IPS-20b (cell line): ENCODE data around the gene AMN.
"Not testable (repeated sequence)": the region's sequence is repeated elsewhere in the genome, so short reads cannot be mapped to it uniquely, and the experiment has no call there.

Experiments used
- H3K27ac ChIP-seq: one replicate; pipeline ENCODE4 v1.5.1; 2013; ENCODE audit warnings: low read length
- H3K27me3 ChIP-seq: 2 replicates; pipeline ENCODE4 v1.6.1; 2013; ENCODE audit warnings: mild to moderate bottlenecking, low read length, inconsistent platforms; ENCODE audit not compliant: insufficient read depth
- H3K36me3 ChIP-seq: 2 replicates; pipeline ENCODE4 v1.6.1; 2013; ENCODE audit warnings: low read depth, mild to moderate bottlenecking, inconsistent platforms, low read length, moderate library complexity; ENCODE audit not compliant: insufficient read depth
- H3K4me1 ChIP-seq: 2 replicates; pipeline ENCODE4 v1.6.1; 2013; ENCODE audit warnings: mild to moderate bottlenecking, control low read depth, inconsistent platforms, low read length, moderate library complexity; ENCODE audit not compliant: insufficient read depth
- H3K4me3 ChIP-seq: 2 replicates; pipeline ENCODE4 v1.5.1; 2013; ENCODE audit warnings: mild to moderate bottlenecking, low read length, inconsistent platforms
- H3K9ac ChIP-seq: 2 replicates; pipeline ENCODE4 v1.6.1; 2013; ENCODE audit warnings: low read depth, mild to moderate bottlenecking, inconsistent platforms, low read length, moderate library complexity
- H3K9me3 ChIP-seq: 2 replicates; pipeline ENCODE4 v1.6.1; 2013; ENCODE audit warnings: mild to moderate bottlenecking, low read depth, low read length, inconsistent platforms; ENCODE audit not compliant: insufficient read depth

AMN gene

GRCh38 chr14:102922490-102923200 lies at the start of gene AMN:
Gene AMN (plus strand): TSS chr14:102922663. CDS start chr14:102922689, 26 bp downstream.
- Histone ChIP-seq H3K4me1 (peaks cover 3% of the 10 kb centered on the region; the same call in 1 of the 2 replicates), H3K27me3 (peaks cover 74% of the 10 kb centered on the region), H3K27ac (no peak within 1 kb of the TSS), H3K9ac (no peak within 1 kb of the TSS), H3K9me3 (no peaks in the 10 kb centered on the region), H3K4me3 (peak within 1 kb of the TSS; percentile 58), H3K36me3 (no peaks in the 10 kb centered on the region)

DNA sequence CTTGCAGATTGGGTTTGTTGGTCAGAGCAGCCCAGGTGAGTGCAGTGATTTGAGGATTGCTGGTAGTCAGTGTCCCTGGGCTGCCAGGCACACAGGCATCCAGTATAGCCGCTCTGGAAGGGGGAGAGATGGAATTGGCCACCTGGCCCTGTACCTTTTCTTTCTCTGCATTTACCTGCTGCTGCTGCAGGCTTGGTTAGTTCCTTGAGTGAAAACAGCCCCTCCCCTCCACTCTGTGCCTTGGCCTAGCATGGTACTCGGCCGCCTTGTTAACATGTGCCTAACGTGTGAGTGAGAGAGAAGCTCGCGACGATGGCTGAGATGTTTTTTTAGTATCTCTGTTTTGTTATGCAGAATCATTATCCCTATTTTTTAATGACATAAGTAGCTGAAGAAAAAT lies 49.3 kb upstream of the AMN start:
- H3K27me3 ChIP-seq: no peaks in the 10 kb centered on the region
- H3K27ac ChIP-seq: no peak overlapping the region
- no peaks in the 10 kb centered on the region for H3K9me3 ChIP-seq
- no peaks in the 10 kb centered on the region for H3K4me1 ChIP-seq
- peaks cover 18% of the 10 kb centered on the region for H3K36me3 ChIP-seq
- no peak overlapping the region for H3K4me3 ChIP-seq
- H3K9ac ChIP-seq: no peak overlapping the region

DNA sequence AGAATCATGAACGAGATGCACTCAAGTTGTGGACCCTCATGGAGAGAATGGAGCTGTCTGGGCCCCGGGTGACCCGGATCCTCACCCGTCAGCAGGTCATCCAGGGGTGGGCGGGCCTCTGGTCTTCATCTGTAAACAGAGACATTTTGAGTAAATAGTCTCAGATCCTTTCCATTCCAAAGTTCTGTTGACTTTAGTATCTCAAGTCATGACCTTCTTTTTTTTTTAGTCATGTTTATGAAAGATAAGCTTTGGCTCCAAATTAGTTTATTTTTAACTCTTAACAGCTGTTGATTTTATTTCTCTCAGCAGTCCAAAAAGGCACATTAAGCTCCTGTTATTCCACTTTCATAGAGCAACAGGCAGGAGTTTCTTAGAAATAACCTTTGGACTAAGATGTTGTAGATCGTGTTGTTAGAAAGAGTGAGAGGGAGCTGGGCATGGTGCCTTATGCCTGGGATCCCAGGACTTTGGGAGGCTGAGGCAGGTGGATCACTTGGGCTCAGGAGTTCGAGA lies 48.9 kb upstream of the AMN start:
- Histone ChIP-seq H3K27ac (no peak overlapping the region), H3K9ac (no peak overlapping the region), H3K27me3 (no peaks in the 10 kb centered on the region), H3K9me3 (no peaks in the 10 kb centered on the region), H3K4me1 (no peaks in the 10 kb centered on the region; the same call in 1 of the 2 replicates), H3K36me3 (peaks cover 18% of the 10 kb centered on the region), H3K4me3 (no peak overlapping the region)

- H3K27ac ChIP-seq: no peak overlapping the region
- no peak overlapping the region for H3K9ac ChIP-seq
- no peaks in the 10 kb centered on the region for H3K9me3 ChIP-seq
- no peaks in the 10 kb centered on the region for H3K27me3 ChIP-seq
- peaks cover 18% of the 10 kb centered on the region for H3K36me3 ChIP-seq
- H3K4me1 ChIP-seq: no peaks in the 10 kb centered on the region; the same call in 1 of the 2 replicates
- H3K4me3 ChIP-seq: no peak overlapping the region
These were observed 46.8 kb upstream of the AMN start for GRCh38 chr14:102875652-102876051.

DNA sequence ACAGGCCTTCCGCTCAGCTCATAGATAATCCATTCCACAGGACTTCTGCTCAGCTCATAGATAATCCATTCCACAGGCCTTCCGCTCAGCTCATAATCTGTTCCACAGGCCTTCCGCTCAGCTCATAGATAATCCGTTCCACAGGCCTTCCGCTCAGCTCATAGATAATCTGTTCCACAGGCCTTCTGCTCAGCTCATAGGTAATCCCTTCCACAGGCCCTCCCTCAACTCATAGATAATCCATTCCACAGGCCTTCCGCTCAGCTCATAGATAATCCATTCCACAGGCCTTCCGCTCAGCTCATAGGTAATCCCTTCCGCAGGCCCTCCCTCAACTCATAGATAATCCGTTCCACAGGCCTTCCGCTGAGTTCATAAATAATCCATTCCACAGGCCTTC lies 45.0 kb upstream of the AMN start:
- H3K27ac ChIP-seq, H3K9me3 ChIP-seq: not testable (repeated sequence)
- peaks cover 18% of the 10 kb centered on the region for H3K36me3 ChIP-seq

DNA sequence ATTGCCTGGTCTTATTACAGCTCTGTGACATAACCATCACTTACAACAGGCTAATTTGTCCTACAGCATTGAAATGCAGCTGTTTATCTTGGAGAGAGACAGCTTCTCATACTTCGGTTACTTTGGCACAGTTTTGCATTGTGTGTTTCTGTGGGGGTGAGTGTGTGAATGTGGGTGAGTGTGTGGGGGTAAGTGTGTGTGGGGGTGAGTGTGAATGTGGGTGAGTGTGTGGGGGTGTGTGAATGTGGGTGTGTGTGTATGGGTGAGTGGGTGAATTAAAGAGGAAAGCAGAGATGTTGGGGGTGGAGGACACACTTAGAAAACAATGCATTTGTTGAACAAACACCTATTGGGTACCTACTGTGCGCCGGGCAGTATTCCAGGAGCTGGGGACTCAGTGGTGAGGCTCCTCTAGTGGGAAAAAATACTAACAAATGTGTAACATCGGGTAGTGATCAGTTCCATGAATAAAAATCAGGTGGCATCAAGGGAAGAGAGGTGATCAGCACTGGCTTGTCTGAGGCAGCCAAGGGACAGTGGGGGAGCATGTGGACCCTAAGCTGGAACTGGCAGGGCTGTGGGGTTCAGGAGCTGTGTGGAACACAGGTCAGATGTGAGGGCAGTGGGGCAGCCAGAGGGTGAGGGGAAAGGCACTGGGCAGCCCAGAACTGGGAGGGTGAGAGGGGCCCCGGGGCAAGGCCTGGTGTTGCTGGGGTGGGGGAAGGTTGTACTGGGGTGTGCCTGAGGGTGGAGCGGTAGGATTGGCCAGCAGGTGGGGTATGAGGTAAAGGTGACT lies 44.1 kb upstream of the AMN start:
- Histone ChIP-seq H3K27ac (no peak overlapping the region), H3K4me1 (no peaks in the 10 kb centered on the region; the same call in 1 of the 2 replicates), H3K9ac (no peak overlapping the region), H3K4me3 (no peak overlapping the region), H3K27me3 (no peaks in the 10 kb centered on the region), H3K9me3 (no peaks in the 10 kb centered on the region), H3K36me3 (peaks cover 18% of the 10 kb centered on the region)

More for the DNA sequence above, 45.0 kb upstream of the AMN start:
- H3K27me3 ChIP-seq, H3K4me3 ChIP-seq, H3K4me1 ChIP-seq, H3K9ac ChIP-seq: not testable (repeated sequence)

DNA sequence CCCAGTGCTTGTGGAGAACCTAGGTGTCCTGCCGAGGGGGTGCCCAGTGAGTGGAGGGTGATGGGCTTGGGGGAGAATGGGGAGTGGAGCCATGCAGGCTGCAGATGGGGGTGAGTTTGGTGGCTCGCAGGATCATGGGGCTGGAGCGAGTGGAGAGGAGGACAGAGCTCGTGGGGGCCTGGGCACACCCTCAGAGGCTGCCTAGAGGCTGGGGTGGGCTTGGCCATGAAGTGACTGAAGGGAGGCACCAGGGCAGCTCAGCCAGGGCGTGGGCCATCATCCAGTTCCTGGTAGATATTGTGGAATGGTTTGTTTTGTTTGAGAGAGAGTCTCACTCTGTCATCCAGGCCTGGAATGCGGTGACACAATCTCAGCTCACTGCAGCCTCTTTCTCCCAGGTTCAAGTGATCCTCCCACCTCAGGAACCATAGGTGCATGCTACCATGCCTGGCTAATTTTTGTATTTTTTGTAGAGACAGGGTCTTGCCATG lies 43.4 kb upstream of the AMN start:
- no peak overlapping the region for H3K27ac ChIP-seq

DNA sequence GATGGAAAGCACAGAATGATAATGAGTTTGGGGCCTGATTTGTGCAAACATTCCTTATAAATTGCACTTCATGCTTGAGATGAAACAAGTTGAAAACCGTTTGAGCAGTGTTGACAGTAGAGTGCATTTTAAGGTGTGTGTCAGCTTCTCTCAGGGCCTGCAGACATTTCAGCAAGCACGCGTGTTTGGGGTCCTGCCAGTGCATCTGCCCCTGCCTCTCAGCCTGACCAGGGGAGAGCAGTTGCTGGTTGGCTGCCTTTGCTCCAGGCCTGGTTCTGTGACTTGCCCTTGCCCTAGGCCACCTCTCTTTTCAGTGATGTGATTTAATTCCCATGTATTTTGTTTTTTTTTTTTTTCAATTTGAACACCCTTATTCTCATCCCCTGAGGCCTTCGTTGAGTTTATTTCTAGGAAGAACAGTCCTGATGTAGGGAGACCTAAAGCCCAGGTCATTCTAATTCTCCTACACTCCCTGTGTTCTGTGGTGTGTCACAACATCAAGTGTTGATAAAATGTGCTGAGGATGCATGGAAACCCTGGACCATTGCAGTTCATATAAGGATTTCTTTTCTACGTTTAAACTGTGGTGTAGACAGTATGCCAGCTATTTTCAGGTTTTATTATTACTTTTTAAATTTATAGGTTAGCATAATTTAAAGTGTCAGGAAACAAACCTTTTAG lies 40.1 kb upstream of the AMN start:
- Histone ChIP-seq H3K4me3 (no peak overlapping the region), H3K27me3 (no peaks in the 10 kb centered on the region), H3K9ac (no peak overlapping the region), H3K9me3 (no peaks in the 10 kb centered on the region), H3K4me1 (no peaks in the 10 kb centered on the region; the same call in 1 of the 2 replicates), H3K27ac (no peak overlapping the region), H3K36me3 (peaks cover 6% of the 10 kb centered on the region; the same call in 1 of the 2 replicates)

More for the DNA sequence above, 43.4 kb upstream of the AMN start:
- no peaks in the 10 kb centered on the region for H3K27me3 ChIP-seq
- peaks cover 18% of the 10 kb centered on the region for H3K36me3 ChIP-seq
- H3K9me3 ChIP-seq: no peaks in the 10 kb centered on the region
- no peaks in the 10 kb centered on the region; the same call in 1 of the 2 replicates for H3K4me1 ChIP-seq
- H3K9ac ChIP-seq: no peak overlapping the region
- H3K4me3 ChIP-seq: no peak overlapping the region

GRCh38 chr14:102883089-102883541 lies 39.3 kb upstream of the AMN start:
- no peaks in the 10 kb centered on the region for H3K27me3 ChIP-seq
- no peaks in the 10 kb centered on the region for H3K9me3 ChIP-seq
- no peak overlapping the region for H3K27ac ChIP-seq
- H3K9ac ChIP-seq: no peak overlapping the region
- no peaks in the 10 kb centered on the region; the same call in 1 of the 2 replicates for H3K36me3 ChIP-seq
- H3K4me3 ChIP-seq: no peak overlapping the region
- H3K4me1 ChIP-seq: no peaks in the 10 kb centered on the region; the same call in 1 of the 2 replicates

DNA sequence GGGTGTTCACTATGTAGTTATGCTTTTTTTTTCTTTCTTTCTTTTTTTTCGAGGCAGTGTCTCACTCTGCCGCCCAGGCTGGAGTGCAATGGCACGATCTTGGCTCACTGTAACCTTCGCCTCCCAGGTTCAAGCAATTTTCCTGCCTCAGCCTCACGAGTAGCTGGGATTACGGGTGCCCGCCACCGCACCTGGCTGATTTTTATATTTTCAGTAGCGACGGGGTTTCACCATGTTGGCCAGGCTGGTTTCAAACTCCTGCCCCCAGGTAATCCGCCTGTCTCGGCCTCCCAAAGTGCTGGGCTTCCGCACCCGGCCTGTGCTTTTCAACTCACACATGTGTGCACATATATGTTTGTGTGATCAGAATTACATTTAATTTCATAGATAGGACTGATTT lies 38.9 kb upstream of the AMN start:
- Histone ChIP-seq H3K4me3 (no peak overlapping the region), H3K4me1 (no peaks in the 10 kb centered on the region; the same call in 1 of the 2 replicates), H3K36me3 (no peaks in the 10 kb centered on the region; the same call in 1 of the 2 replicates), H3K9me3 (no peaks in the 10 kb centered on the region), H3K9ac (no peak overlapping the region), H3K27me3 (no peaks in the 10 kb centered on the region), H3K27ac (no peak overlapping the region)

- Histone ChIP-seq H3K9ac (no peak overlapping the region), H3K4me1 (no peaks in the 10 kb centered on the region), H3K27ac (no peak overlapping the region), H3K27me3 (no peaks in the 10 kb centered on the region), H3K36me3 (no peaks in the 10 kb centered on the region; the same call in 1 of the 2 replicates), H3K9me3 (no peaks in the 10 kb centered on the region), H3K4me3 (no peak overlapping the region)
These were observed 36.6 kb upstream of the AMN start for GRCh38 chr14:102885737-102886447.
